GM10266 (cell line): ENCODE measurements around the gene RAB7A.
"Not testable (repeated sequence)": the region's sequence is repeated elsewhere in the genome, so short reads cannot be mapped to it uniquely, and the experiment has no call there.

Experiments
- DNase-seq: peaks from one replicate; pipeline ENCODE4 v3.0.0; 2012; ENCODE audit errors: extremely low spot score
- CTCF ChIP-seq: IDR thresholded peaks from 2 replicates; pipeline ENCODE4 v1.5.1; 2012; ENCODE audit warnings: mild to moderate bottlenecking, low read depth; ENCODE audit not compliant: control insufficient read depth, insufficient read depth; ENCODE audit errors: missing control alignments

The RAB7A gene

GRCh38 chr3:128712848-128713247 lies 13.1 kb upstream of the RAB7A start:
- no peak for TF ChIP-seq CTCF
- no peak for DNase-seq

- TF ChIP-seq CTCF = no peak
- peak; percentile 44 for DNase-seq
These were observed 11.0 kb upstream of the RAB7A start for GRCh38 chr3:128714887-128715491.

- not testable (repeated sequence) for DNase-seq
These were observed 7.1 kb upstream of the RAB7A start for GRCh38 chr3:128718892-128719291.

- no peak for TF ChIP-seq CTCF
- DNase-seq = no peak
These were observed 5.1 kb upstream of the RAB7A start for GRCh38 chr3:128720891-128721290.

GRCh38 chr3:128723477-128723876 lies 2.5 kb upstream of the RAB7A start:
- TF ChIP-seq CTCF = no peak
- DNase-seq = no peak

GRCh38 chr3:128725547-128726022 lies 398 bp upstream of the RAB7A start:
- no peak for TF ChIP-seq CTCF
- no peak for DNase-seq

GRCh38 chr3:128727059-128727458 lies 1.1 kb downstream of the RAB7A start:
- TF ChIP-seq CTCF = no peak

GRCh38 chr3:128727485-128727884 lies 1.5 kb downstream of the RAB7A start:
- TF ChIP-seq CTCF = no peak
- DNase-seq = no peak

More at GRCh38 chr3:128727059-128727458, 1.1 kb downstream of the RAB7A start:
- no peak for DNase-seq
